ENCODE results near the gene NACC2. TPM values are rescaled to one million over a fixed set of nuclear protein-coding genes. Genes with fewer than 3 reads are reported as not detected.

NACC2 gene
- polyA plus RNA-seq, 3 donors: 8.1 to 32.4 (median 8.7) TPM

GRCh38 chr9:136004712-136005111 lies 90.4 kb downstream of the NACC2 start:
- no peak for DNase-seq
- Histone ChIP-seq H3K27ac (ENCODE audit: low read depth in 1 of 2, low read length in 2 of 2) (no peak overlapping the region), H2AFZ (ENCODE audit: insufficient read depth, low read depth, low read length, poor library complexity, severe bottlenecking) (no peak overlapping the region), H4K20me1 (ENCODE audit: insufficient read depth, low read length) (peaks cover 60% of the 10 kb centered on the region), H3K9me3 (replicated peaks in 1 of 2; ENCODE audit: control insufficient read depth in 1 of 2, insufficient read depth in 1 of 2, low read length in 2 of 2) (no peaks in the 10 kb centered on the region), H3K36me3 (replicated peaks in 1 of 2; ENCODE audit: control insufficient read depth in 1 of 2, insufficient read depth in 2 of 2, low read length in 2 of 2) (peaks cover 19 to 35% of the 10 kb centered on the region in 2 donors), H3K27me3 (ENCODE audit: control insufficient read depth in 2 of 2, insufficient read depth in 2 of 2, low read length in 2 of 2) (no peaks in the 10 kb centered on the region), H3K9ac (ENCODE audit: insufficient read depth, low read length, poor library complexity, severe bottlenecking) (no peak overlapping the region), H3K4me3 (replicated peaks in 1 of 3; ENCODE audit: low read depth in 2 of 3, low read length in 3 of 3) (no peak overlapping the region), H3K4me2 (replicated peaks; ENCODE audit: extremely low read depth, low read length, poor library complexity, severe bottlenecking) (no peak overlapping the region), H3K79me2 (ENCODE audit: insufficient read depth, low read length) (no peaks in the 10 kb centered on the region), H3K4me1 (ENCODE audit: control insufficient read depth in 1 of 2, insufficient read depth in 2 of 2, low read length in 2 of 2) (peaks cover 0 to 4% of the 10 kb centered on the region in 2 donors)
- H3K36me3 Mint-ChIP-seq: peaks cover 17 to 27% of the 10 kb centered on the region in 2 donors
- peaks cover 0 to 7% (median 0%) of the 10 kb centered on the region in 7 donors for H3K9me3 Mint-ChIP-seq
- no peak overlapping the region for H3K4me3 Mint-ChIP-seq
- H3K27me3 Mint-ChIP-seq (ENCODE audit: low read depth in 3 of 3): peaks cover 0 to 4% (median 0%) of the 10 kb centered on the region in 3 donors
- H3K27ac Mint-ChIP-seq: no peak overlapping the region
- 95% methylated on average over 10 of the region's 15 CpGs for WGBS (ENCODE audit: insufficient coverage)
- H3K4me1 Mint-ChIP-seq: peaks cover 6% of the 10 kb centered on the region
- TF ChIP-seq CTCF (IDR thresholded peaks at IDR 0.05): no peak
- intact Hi-C loops (cut with micrococcal nuclease): no loop called here

- H3K4me1 ChIP-seq (ENCODE audit: control insufficient read depth in 1 of 2, insufficient read depth in 2 of 2, low read length in 2 of 2): peaks cover 0 to 4% of the 10 kb centered on the region in 2 donors
- no peaks in the 10 kb centered on the region for H3K9me3 ChIP-seq (replicated peaks in 1 of 2; ENCODE audit: control insufficient read depth in 1 of 2, insufficient read depth in 1 of 2, low read length in 2 of 2)
- H3K9ac ChIP-seq (ENCODE audit: insufficient read depth, low read length, poor library complexity, severe bottlenecking): no peak overlapping the region
- TF ChIP-seq CTCF (IDR thresholded peaks at IDR 0.05): no peak
- H3K4me3 ChIP-seq (replicated peaks in 1 of 3; ENCODE audit: low read depth in 2 of 3, low read length in 3 of 3): no peak overlapping the region
- intact Hi-C loops (cut with micrococcal nuclease): no loop called here
- no peak overlapping the region for H3K4me2 ChIP-seq (replicated peaks; ENCODE audit: extremely low read depth, low read length, poor library complexity, severe bottlenecking)
- H4K20me1 ChIP-seq (ENCODE audit: insufficient read depth, low read length): peaks cover 55% of the 10 kb centered on the region
- Mint-ChIP-seq H3K36me3 (peaks cover 16 to 22% of the 10 kb centered on the region in 2 donors), H3K27me3 (ENCODE audit: low read depth in 3 of 3) (peaks cover 0 to 4% (median 0%) of the 10 kb centered on the region in 3 donors), H3K4me1 (peaks cover 6% of the 10 kb centered on the region), H3K27ac (no peak overlapping the region), H3K9me3 (peaks cover 0 to 7% (median 0%) of the 10 kb centered on the region in 7 donors), H3K4me3 (no peak overlapping the region)
- H3K36me3 ChIP-seq (replicated peaks in 1 of 2; ENCODE audit: control insufficient read depth in 1 of 2, insufficient read depth in 2 of 2, low read length in 2 of 2): peaks cover 14 to 30% of the 10 kb centered on the region in 2 donors
- H3K27me3 ChIP-seq (ENCODE audit: control insufficient read depth in 2 of 2, insufficient read depth in 2 of 2, low read length in 2 of 2): no peaks in the 10 kb centered on the region
- no peak for DNase-seq
- no peak overlapping the region for H2AFZ ChIP-seq (ENCODE audit: insufficient read depth, low read depth, low read length, poor library complexity, severe bottlenecking)
- no peak overlapping the region for H3K27ac ChIP-seq (ENCODE audit: low read depth in 1 of 2, low read length in 2 of 2)
- WGBS (ENCODE audit: insufficient coverage): 80% methylated on average over 3 of the region's 9 CpGs
- H3K79me2 ChIP-seq (ENCODE audit: insufficient read depth, low read length): no peaks in the 10 kb centered on the region
Measured at GRCh38 chr9:136004219-136004618, 90.9 kb downstream of the NACC2 start.

Data from CD14-positive monocyte (primary cell).